Neural progenitor cell (in vitro differentiated cells): ENCODE measurements around the gene LRP5. TPM values are rescaled to one million over a fixed set of nuclear protein-coding genes. Genes with fewer than 3 reads are reported as not detected.
"Not testable (repeated sequence)": the region's sequence is repeated elsewhere in the genome, so short reads cannot be mapped to it uniquely, and the experiment has no call there.

Experiments
- DNase-seq: peaks from one replicate; pipeline ENCODE4 v3.0.0-alpha.2; 2016; ENCODE audit warnings: low spot score
- H2AFZ ChIP-seq: fragments of 200-600 bp; sonication (generic); replicated peaks from 2 replicates; pipeline ENCODE4 v1.6.1; 2016; ENCODE audit warnings: antibody characterized with exemption
- H3F3A ChIP-seq: fragments of 200-600 bp; sonication (generic); 2 replicates; pipeline ENCODE4 v1.6.1; 2016; ENCODE audit warnings: antibody characterized with exemption, low read depth
- H3K27ac ChIP-seq: fragments of 200-600 bp; sonication (generic); 2 replicates; pipeline ENCODE4 v1.5.1; 2016; ENCODE audit warnings: mild to moderate bottlenecking
- H3K27me3 ChIP-seq: fragments of 200-600 bp; sonication (generic); 2 replicates; pipeline ENCODE4 v1.6.1; 2016; ENCODE audit warnings: mild to moderate bottlenecking, moderate library complexity
- H3K36me3 ChIP-seq: fragments of 200-600 bp; sonication (generic); 2 replicates; pipeline ENCODE4 v1.5.1; 2016
- H3K4me1 ChIP-seq: fragments of 200-600 bp; sonication (generic); 2 replicates; pipeline ENCODE4 v1.6.1; 2016; ENCODE audit warnings: mixed run types
- H3K4me2 ChIP-seq: fragments of 200-600 bp; sonication (generic); 2 replicates; pipeline ENCODE4 v1.6.1; 2016
- H3K4me3 ChIP-seq: fragments of 200-600 bp; sonication (generic); 2 replicates; pipeline ENCODE4 v1.5.1; 2016
- H3K79me2 ChIP-seq: fragments of 200-600 bp; sonication (generic); 2 replicates; pipeline ENCODE4 v1.6.1; 2016; ENCODE audit warnings: low read depth
- H3K9ac ChIP-seq: fragments of 200-600 bp; sonication (generic); 2 replicates; pipeline ENCODE4 v1.6.1; 2016
- H3K9me3 ChIP-seq: fragments of 200-600 bp; sonication (generic); 2 replicates; pipeline ENCODE4 v1.5.1; 2016; ENCODE audit warnings: low read depth
- H4K20me1 ChIP-seq: fragments of 200-600 bp; sonication (generic); 2 replicates; pipeline ENCODE4 v1.6.1; 2016; ENCODE audit warnings: low read depth
- H3K27ac Mint-ChIP-seq: 3 replicates; pipeline ENCODE4 v1.8.0; 2021; ENCODE audit warnings: mixed read lengths
- H3K27me3 Mint-ChIP-seq: 2 replicates; pipeline ENCODE4 v1.8.0; 2022; ENCODE audit warnings: low read depth, mild to moderate bottlenecking, inconsistent platforms, moderate library complexity, mixed read lengths; ENCODE audit not compliant: insufficient read depth
- H3K36me3 Mint-ChIP-seq: 3 replicates; pipeline ENCODE4 v1.8.0; 2021; ENCODE audit warnings: mixed read lengths
- H3K4me1 Mint-ChIP-seq: 3 replicates; pipeline ENCODE4 v1.8.0; 2021; ENCODE audit warnings: mixed read lengths
- H3K4me3 Mint-ChIP-seq: 3 replicates; pipeline ENCODE4 v1.8.0; 2021; ENCODE audit warnings: mild to moderate bottlenecking, moderate library complexity, mixed read lengths
- H3K9me3 Mint-ChIP-seq: 3 replicates; pipeline ENCODE4 v1.8.0; 2020; ENCODE audit warnings: mixed read lengths
- EZH2 ChIP-seq: fragments of 200-600 bp; sonication (generic); IDR thresholded peaks from 2 replicates; pipeline ENCODE4 v1.6.1; 2017; ENCODE audit warnings: antibody characterized with exemption, mild to moderate bottlenecking, moderate library complexity
- EZH2phosphoT487 ChIP-seq: fragments of 200-600 bp; sonication (generic); IDR thresholded peaks from 2 replicates; pipeline ENCODE4 v1.6.1; 2017; ENCODE audit warnings: antibody characterized with exemption
- total RNA-seq: library from RNA; depleted of rRNA; stranded (reverse); fragments of >200 nt; gene quantifications from 2 replicates; pipeline ENCODE4 v1.2.3, GENCODE V29; 2015; ENCODE audit warnings: low replicate concordance
- TF ChIP-seq, protein P1 (sequence below): fragments of 200-600 bp; sonication (generic); IDR thresholded peaks from 2 replicates; pipeline ENCODE4 v1.5.1; 2017; ENCODE audit warnings: antibody characterized with exemption, mild to moderate bottlenecking

LRP5 gene
- total RNA-seq, 1 donor from 2014 or later: 7.3 TPM

DNA sequence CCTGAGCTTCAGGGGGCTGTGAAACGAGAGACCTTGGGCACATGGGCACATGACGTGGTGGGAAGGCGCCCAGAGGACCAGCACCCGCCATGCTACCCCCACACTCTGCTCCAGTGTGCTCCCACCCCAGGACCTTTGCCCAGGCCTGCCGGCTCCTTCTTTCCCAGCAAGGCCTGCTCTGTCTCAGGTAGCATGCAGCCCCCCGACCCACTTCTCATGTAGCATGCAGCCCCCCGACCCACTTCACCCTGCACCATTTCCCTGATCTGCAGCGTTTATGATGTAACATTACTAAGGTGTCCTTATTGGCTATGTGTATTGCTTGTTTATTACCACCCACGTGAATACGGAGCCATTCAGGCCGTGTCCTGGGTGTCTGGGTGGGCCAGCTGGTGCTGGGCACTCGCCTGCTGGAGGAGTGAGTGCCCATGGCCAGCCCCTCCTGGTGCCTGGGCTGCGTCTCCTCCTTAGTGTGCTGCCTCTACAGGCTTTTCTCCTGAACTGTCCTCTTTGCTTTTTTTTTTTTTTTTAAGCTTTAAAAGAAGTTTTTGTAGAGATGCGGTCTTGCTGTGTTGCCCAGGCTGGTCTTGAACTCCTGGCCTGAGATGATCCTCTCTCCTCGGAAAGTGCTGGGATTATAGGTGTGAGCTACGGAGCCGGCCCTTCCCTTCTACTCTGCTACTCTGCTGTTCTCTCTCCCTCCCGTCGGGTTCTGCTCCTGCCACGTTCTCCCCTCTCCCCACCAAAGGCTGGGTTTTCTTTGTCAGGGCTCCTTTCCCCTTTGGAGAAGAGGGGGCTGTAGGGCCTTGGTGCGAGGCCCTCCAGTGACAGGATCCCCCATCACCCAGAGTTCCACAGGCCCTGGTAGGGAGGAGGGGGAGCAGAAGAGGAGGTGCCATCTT, 29.4 kb downstream of the LRP5 start:
- TF ChIP-seq, protein P1, sequence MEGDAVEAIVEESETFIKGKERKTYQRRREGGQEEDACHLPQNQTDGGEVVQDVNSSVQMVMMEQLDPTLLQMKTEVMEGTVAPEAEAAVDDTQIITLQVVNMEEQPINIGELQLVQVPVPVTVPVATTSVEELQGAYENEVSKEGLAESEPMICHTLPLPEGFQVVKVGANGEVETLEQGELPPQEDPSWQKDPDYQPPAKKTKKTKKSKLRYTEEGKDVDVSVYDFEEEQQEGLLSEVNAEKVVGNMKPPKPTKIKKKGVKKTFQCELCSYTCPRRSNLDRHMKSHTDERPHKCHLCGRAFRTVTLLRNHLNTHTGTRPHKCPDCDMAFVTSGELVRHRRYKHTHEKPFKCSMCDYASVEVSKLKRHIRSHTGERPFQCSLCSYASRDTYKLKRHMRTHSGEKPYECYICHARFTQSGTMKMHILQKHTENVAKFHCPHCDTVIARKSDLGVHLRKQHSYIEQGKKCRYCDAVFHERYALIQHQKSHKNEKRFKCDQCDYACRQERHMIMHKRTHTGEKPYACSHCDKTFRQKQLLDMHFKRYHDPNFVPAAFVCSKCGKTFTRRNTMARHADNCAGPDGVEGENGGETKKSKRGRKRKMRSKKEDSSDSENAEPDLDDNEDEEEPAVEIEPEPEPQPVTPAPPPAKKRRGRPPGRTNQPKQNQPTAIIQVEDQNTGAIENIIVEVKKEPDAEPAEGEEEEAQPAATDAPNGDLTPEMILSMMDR: peak; percentile 9
- TF ChIP-seq EZH2phosphoT487: no peak
- no peak for TF ChIP-seq EZH2
- Histone ChIP-seq H3F3A (peaks cover 19% of the 10 kb centered on the region), H3K4me1 (peaks cover 30% of the 10 kb centered on the region), H3K9me3 (no peaks in the 10 kb centered on the region), H2AFZ (no peak overlapping the region), H3K27ac (peak overlapping the region; percentile 27), H3K4me2 (peak overlapping the region; percentile 16), H3K9ac (no peak overlapping the region), H3K27me3 (no peaks in the 10 kb centered on the region), H3K36me3 (no peaks in the 10 kb centered on the region), H3K4me3 (no peak overlapping the region), H3K79me2 (peaks cover 40% of the 10 kb centered on the region), H4K20me1 (peaks cover 20% of the 10 kb centered on the region)
- peaks cover 33% of the 10 kb centered on the region for H3K4me1 Mint-ChIP-seq
- peaks cover 4% of the 10 kb centered on the region for H3K27me3 Mint-ChIP-seq
- H3K27ac Mint-ChIP-seq: no peak overlapping the region
- peaks cover 10% of the 10 kb centered on the region for H3K36me3 Mint-ChIP-seq
- no peak overlapping the region for H3K4me3 Mint-ChIP-seq
- H3K9me3 Mint-ChIP-seq: peaks cover 9% of the 10 kb centered on the region
- DNase-seq: no peak

DNA sequence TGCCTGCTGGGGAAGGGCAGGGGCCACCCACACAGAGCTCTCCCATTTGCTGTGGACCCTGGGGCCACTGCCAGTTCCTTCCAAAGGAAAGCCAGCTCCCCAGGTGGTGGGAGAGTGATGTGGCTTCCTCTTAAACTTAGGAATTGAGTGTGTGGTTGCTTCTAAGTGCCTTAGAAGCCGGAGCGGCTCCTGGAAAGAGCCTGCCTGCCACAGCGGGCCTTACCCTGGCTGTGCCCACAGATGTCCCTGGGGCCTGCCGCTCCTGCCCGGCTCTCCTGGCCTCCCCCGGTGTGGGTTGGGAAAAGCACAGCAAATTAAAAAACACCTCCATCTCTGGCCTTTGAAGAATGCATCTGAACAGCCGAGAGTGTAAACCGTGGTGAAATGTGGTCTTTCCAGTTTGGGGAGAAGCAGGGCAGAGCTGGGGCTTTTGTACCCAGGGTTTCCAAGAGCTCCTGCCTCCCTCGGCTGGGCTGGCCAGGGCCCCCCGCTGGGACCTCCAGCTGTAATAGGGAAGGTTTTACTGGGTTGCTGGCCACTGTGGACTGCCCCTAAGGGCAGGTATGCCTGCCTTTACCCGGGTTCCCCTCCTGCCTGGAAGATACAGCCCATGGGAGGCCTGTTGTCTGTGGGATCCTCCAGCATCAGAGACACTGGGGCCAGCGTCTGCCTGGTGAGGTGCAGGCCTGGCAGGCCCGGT, 30.2 kb downstream of the LRP5 start:
- H3K4me3 ChIP-seq: no peak overlapping the region
- peaks cover 30% of the 10 kb centered on the region for H3K4me1 ChIP-seq
- H4K20me1 ChIP-seq: peaks cover 20% of the 10 kb centered on the region
- H3K36me3 ChIP-seq: no peaks in the 10 kb centered on the region
- H2AFZ ChIP-seq: no peak overlapping the region
- H3K79me2 ChIP-seq: peaks cover 40% of the 10 kb centered on the region
- no peak for TF ChIP-seq EZH2
- H3K27me3 ChIP-seq: no peaks in the 10 kb centered on the region
- peaks cover 19% of the 10 kb centered on the region for H3F3A ChIP-seq
- peaks cover 3% of the 10 kb centered on the region for H3K27me3 Mint-ChIP-seq
- peak overlapping the region; percentile 27 for H3K27ac ChIP-seq
- peaks cover 10% of the 10 kb centered on the region for H3K36me3 Mint-ChIP-seq
- H3K9me3 Mint-ChIP-seq: peaks cover 9% of the 10 kb centered on the region
- no peak overlapping the region for H3K27ac Mint-ChIP-seq
- no peak overlapping the region for H3K9ac ChIP-seq
- peaks cover 33% of the 10 kb centered on the region for H3K4me1 Mint-ChIP-seq
- peak; percentile 51 for DNase-seq
- H3K4me2 ChIP-seq: peak overlapping the region; percentile 16
- H3K4me3 Mint-ChIP-seq: no peak overlapping the region
- no peaks in the 10 kb centered on the region for H3K9me3 ChIP-seq

DNA sequence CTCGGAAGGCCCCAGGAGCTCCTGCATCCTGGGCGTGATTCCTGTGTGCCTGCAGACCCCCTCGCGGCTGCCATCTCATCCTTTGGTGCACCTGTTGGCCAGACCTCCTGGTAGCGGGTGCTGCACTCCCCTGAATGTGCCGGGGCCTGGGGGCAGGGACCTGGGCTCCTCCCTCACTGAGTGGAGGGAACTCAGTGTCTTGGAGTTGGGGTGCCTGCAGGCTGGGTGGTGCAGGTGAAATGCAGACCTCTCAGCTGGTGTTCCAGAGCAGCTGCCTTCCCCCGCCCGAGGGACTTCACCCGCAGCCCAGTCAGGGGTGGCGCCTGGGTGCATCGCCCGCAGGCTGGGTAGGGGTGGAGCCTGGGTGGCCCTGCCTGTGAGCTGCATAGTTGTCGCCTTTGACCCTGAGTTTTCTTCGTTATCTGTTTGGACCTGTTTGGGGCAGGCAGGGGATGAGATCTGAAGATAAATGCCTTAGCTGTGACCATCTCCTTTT, 31.4 kb downstream of the LRP5 start:
- TF ChIP-seq EZH2 (no peak), EZH2phosphoT487 (no peak)
- TF ChIP-seq, protein P1: no peak
- Histone ChIP-seq H3K79me2 (peaks cover 40% of the 10 kb centered on the region), H3K4me3 (no peak overlapping the region), H3K36me3 (no peaks in the 10 kb centered on the region), H3K9ac (no peak overlapping the region), H3K9me3 (no peaks in the 10 kb centered on the region), H3K4me2 (no peak overlapping the region), H3K27ac (no peak overlapping the region), H3K4me1 (peaks cover 30% of the 10 kb centered on the region), H3F3A (peaks cover 19% of the 10 kb centered on the region), H4K20me1 (peaks cover 20% of the 10 kb centered on the region), H3K27me3 (no peaks in the 10 kb centered on the region), H2AFZ (no peak overlapping the region)
- Mint-ChIP-seq H3K36me3 (peaks cover 10% of the 10 kb centered on the region), H3K4me1 (peaks cover 26% of the 10 kb centered on the region), H3K9me3 (peaks cover 9% of the 10 kb centered on the region), H3K27me3 (peaks cover 2% of the 10 kb centered on the region), H3K4me3 (no peak overlapping the region), H3K27ac (no peak overlapping the region)
- no peak for DNase-seq

DNA sequence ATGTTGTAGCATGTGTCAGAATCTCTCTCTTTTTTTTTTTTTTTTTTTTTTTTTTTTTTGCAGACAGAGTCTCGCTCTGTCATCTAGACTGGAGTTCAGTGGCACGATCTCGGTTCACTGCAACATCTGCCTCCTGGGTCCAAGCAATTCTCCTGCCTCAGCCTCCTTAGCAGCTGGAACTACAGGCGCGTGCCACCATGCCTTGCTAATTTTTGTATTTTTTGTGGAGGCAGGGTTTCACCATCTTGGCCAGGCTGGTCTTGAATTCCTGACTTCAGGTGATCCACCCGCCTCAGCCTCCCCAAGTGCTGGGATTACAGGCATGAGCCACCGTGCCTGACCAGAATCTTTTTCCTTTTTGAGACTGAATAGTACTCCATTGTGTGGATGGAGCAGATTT, 32.4 kb downstream of the LRP5 start:
- H3K4me2 ChIP-seq, H3K9me3 ChIP-seq, H3K36me3 ChIP-seq, H3K27ac Mint-ChIP-seq, H3K4me3 Mint-ChIP-seq, H3K9ac ChIP-seq, H2AFZ ChIP-seq, H3K4me3 ChIP-seq, H3K36me3 Mint-ChIP-seq, H3K27ac ChIP-seq, H3K27me3 Mint-ChIP-seq, H3K9me3 Mint-ChIP-seq, DNase-seq, H3K27me3 ChIP-seq: not testable (repeated sequence)
- Histone ChIP-seq H3K79me2 (peaks cover 32% of the 10 kb centered on the region), H4K20me1 (peaks cover 20% of the 10 kb centered on the region), H3F3A (peaks cover 19% of the 10 kb centered on the region), H3K4me1 (peaks cover 30% of the 10 kb centered on the region)
- H3K4me1 Mint-ChIP-seq: peaks cover 24% of the 10 kb centered on the region
